ENCODE measurements around the gene MAT2B.

Gene MAT2B

GRCh38 chr5:163505368-163506094, at the start of gene MAT2B:
Gene MAT2B (plus strand): TSS chr5:163505619. CDS start chr5:163505687, 68 bp downstream.
- DNase-seq (ENCODE audit: low read depth in 2 of 3, low spot score in 2 of 3), result peak; percentile 72 to 87 (median 86)

- DNase-seq (ENCODE audit: low read depth in 2 of 3, low spot score in 2 of 3), result no peak
These were observed 49.3 kb upstream of the MAT2B start for GRCh38 chr5:163456029-163456589.

- DNase-seq (ENCODE audit: low read depth in 2 of 3, low spot score in 2 of 3), result no peak
These were observed 48.6 kb upstream of the MAT2B start for GRCh38 chr5:163456840-163457239.

- DNase-seq (ENCODE audit: low read depth in 2 of 3, low spot score in 2 of 3), result no peak
These were observed 46.5 kb upstream of the MAT2B start for GRCh38 chr5:163458778-163459385.

GRCh38 chr5:163459462-163459818, 46.0 kb upstream of the MAT2B start:
- no peak for DNase-seq (ENCODE audit: low read depth in 2 of 3, low spot score in 2 of 3)

GRCh38 chr5:163459819-163460561, 45.4 kb upstream of the MAT2B start, which contains the start of gene NUDCD2:
Gene NUDCD2 (minus strand): TSS chr5:163460102. CDS start chr5:163460050, 52 bp downstream.
- DNase-seq (ENCODE audit: low read depth in 2 of 3, low spot score in 2 of 3), result peak; percentile 86 to 96 (median 88)

- DNase-seq (ENCODE audit: low read depth in 2 of 3, low spot score in 2 of 3), result peak in 1 of 3 experiments; percentile 57
These were observed 44.8 kb upstream of the MAT2B start, which contains the start of gene HMMR for GRCh38 chr5:163460562-163461171. Gene HMMR (plus strand): TSS chr5:163460632. CDS start chr5:163460693, 61 bp downstream.

GRCh38 chr5:163463063-163463435, 42.4 kb upstream of the MAT2B start:
- no peak for DNase-seq (ENCODE audit: low read depth in 2 of 3, low spot score in 2 of 3)

GRCh38 chr5:163467682-163468081, 37.7 kb upstream of the MAT2B start:
- no peak for DNase-seq (ENCODE audit: low read depth in 2 of 3, low spot score in 2 of 3)

- no peak for DNase-seq (ENCODE audit: low read depth in 2 of 3, low spot score in 2 of 3)
These were observed 31.7 kb upstream of the MAT2B start for GRCh38 chr5:163473635-163474243.

- DNase-seq (ENCODE audit: low read depth in 2 of 3, low spot score in 2 of 3), result no peak
These were observed 30.0 kb upstream of the MAT2B start for GRCh38 chr5:163475411-163475810.

- no peak for DNase-seq (ENCODE audit: low read depth in 2 of 3, low spot score in 2 of 3)
These were observed 27.1 kb upstream of the MAT2B start for GRCh38 chr5:163478126-163478981.

GRCh38 chr5:163478982-163479271, 26.5 kb upstream of the MAT2B start:
- no peak for DNase-seq (ENCODE audit: low read depth in 2 of 3, low spot score in 2 of 3)

- no peak for DNase-seq (ENCODE audit: low read depth in 2 of 3, low spot score in 2 of 3)
These were observed 16.2 kb upstream of the MAT2B start for GRCh38 chr5:163489055-163489744.

- DNase-seq (ENCODE audit: low read depth in 2 of 3, low spot score in 2 of 3), result no peak
These were observed 15.7 kb upstream of the MAT2B start for GRCh38 chr5:163489745-163490075.

- DNase-seq (ENCODE audit: low read depth in 2 of 3, low spot score in 2 of 3), result no peak
These were observed 9.1 kb upstream of the MAT2B start for GRCh38 chr5:163496286-163496685.

GRCh38 chr5:163497315-163497714, 8.1 kb upstream of the MAT2B start:
- no peak for DNase-seq (ENCODE audit: low read depth in 2 of 3, low spot score in 2 of 3)

- DNase-seq (ENCODE audit: low read depth in 2 of 3, low spot score in 2 of 3), result no peak
These were observed 6.5 kb upstream of the MAT2B start for GRCh38 chr5:163498886-163499285.

GRCh38 chr5:163502521-163502920, 2.9 kb upstream of the MAT2B start:
- no peak for DNase-seq (ENCODE audit: low read depth in 2 of 3, low spot score in 2 of 3)
